HK-2 (cell line): ENCODE data around the gene LYPD5.
"Not testable (repeated sequence)": the region's sequence is repeated elsewhere in the genome, so short reads cannot be mapped to it uniquely, and the experiment has no call there.

Experiments used
- DNase-seq: peaks from one replicate; pipeline ENCODE4 v3.0.0-alpha.2; 2018; ENCODE audit not compliant: unreplicated experiment

Gene LYPD5, protein sequence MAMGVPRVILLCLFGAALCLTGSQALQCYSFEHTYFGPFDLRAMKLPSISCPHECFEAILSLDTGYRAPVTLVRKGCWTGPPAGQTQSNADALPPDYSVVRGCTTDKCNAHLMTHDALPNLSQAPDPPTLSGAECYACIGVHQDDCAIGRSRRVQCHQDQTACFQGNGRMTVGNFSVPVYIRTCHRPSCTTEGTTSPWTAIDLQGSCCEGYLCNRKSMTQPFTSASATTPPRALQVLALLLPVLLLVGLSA

DNA sequence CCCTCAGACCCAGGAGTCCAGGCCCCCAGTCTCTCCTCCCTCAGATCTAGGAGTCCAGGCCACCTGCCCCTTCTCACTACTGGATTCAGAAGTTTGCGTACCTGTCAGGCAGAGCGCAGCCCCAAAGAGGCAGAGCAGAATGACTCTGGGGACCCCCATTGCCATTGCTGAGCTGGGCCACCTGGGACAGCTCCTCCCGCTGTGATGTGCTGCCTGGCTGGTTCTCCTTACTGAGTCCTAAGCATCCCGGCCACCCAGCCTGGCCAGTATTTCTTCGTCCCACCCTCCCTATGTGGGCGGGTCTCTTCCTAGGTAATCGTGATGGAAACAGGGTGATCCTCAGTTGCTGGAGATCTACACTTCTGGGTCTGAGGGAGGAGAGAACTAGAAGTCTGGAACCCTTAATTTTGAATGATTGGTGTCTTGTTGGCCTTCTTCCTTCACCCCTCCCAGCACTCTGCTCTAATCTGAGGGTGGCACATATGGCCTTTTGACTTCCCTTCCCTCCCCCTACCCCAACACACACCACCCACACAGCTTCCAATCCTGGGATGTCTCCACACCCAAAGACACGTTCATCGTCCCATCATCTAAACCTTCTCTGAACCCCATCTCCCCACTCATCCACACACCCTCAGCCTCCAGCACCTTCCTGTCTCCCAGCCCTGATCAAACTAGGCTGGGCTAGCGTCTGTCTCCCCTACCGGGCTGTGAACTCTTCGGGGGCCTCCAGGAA lies at the start of gene LYPD5:
Gene LYPD5, minus strand, starts transcription at position 232 of the 736 bp plus-strand sequence. Its CDS starts 67 bp downstream, at position 165.
- DNase-seq, result no peak

DNA sequence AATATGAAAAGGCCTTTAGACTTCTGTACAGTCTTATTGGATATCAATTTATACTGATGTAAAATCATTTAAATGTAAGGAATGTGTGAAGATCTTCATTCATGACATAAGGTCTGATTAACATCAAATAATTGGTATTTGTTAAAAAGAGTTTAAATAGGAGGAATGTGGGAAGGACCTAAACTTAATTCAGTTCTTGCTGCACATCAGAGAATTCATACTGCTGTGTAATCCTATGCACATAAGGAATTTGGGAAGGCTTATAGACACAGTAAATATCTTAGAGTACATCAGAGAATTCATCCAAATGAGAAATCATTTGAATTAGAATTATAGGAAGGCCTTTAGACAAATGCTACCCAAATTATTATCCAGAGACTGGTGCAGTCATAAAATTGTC lies 46.6 kb upstream of the LYPD5 start:
- no peak for DNase-seq

DNA sequence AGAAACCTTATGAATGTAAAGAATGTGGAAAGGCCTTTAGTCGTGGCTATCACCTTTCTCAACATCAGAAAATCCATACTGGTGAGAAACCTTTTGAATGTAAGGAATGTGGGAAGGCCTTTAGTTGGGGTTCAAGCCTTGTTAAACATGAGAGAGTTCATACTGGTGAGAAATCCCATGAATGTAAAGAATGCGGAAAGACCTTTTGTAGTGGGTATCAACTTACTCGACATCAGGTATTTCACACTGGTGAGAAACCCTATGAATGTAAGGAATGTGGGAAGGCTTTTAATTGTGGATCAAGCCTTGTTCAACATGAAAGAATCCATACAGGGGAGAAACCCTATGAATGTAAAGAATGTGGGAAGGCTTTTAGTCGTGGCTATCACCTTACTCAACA lies 45.6 kb upstream of the LYPD5 start:
- DNase-seq, result no peak

DNA sequence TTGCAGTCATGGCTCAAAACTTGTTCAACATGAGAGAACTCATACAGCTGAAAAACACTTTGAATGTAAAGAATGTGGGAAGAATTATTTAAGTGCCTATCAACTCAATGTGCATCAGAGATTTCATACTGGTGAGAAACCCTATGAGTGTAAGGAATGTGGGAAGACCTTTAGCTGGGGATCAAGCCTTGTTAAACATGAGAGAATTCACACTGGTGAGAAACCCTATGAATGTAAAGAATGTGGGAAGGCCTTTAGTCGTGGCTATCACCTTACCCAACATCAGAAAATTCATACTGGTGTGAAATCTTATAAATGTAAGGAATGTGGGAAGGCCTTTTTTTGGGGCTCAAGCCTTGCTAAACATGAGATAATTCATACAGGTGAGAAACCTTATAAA lies 45.0 kb upstream of the LYPD5 start:
- no peak for DNase-seq

DNA sequence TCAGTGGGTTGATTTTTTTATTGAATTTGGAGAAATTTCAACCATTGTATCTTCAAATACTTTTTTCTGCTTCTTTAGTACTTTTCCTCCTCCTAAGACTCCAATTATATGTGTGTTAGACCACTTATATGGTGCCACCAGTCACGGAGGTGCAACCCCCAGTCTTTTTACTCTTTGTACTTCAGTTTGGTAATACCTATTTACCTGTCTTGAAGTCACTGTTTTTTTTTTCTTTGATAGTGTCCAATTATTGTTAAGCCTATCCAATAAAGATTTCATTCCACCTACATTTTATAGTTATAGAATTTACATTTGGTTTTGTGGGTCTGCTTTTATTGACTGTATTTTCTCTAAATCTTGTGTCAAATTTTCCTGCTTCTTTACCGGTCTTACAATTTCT lies 39.8 kb upstream of the LYPD5 start:
- no peak for DNase-seq

DNA sequence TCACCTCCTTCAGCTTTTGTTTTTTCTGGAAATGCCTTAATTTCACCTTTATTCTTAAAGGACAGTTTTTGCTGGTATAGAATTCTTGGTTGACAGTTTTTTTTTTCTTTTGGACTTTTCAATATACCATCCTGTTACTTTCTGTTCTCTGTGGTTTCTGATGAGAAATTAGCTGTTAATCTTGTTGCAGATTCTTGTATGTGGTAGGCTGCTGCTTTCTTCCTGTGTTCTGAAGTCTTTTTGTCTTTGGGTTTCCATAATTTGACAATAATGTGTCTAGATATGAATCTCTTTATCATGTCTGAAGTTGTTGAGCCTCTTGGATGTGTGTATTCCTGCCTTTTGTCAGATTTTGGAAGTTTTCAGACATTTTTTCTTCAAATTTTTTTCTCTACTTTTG lies 36.9 kb upstream of the LYPD5 start:
- no peak for DNase-seq

DNA sequence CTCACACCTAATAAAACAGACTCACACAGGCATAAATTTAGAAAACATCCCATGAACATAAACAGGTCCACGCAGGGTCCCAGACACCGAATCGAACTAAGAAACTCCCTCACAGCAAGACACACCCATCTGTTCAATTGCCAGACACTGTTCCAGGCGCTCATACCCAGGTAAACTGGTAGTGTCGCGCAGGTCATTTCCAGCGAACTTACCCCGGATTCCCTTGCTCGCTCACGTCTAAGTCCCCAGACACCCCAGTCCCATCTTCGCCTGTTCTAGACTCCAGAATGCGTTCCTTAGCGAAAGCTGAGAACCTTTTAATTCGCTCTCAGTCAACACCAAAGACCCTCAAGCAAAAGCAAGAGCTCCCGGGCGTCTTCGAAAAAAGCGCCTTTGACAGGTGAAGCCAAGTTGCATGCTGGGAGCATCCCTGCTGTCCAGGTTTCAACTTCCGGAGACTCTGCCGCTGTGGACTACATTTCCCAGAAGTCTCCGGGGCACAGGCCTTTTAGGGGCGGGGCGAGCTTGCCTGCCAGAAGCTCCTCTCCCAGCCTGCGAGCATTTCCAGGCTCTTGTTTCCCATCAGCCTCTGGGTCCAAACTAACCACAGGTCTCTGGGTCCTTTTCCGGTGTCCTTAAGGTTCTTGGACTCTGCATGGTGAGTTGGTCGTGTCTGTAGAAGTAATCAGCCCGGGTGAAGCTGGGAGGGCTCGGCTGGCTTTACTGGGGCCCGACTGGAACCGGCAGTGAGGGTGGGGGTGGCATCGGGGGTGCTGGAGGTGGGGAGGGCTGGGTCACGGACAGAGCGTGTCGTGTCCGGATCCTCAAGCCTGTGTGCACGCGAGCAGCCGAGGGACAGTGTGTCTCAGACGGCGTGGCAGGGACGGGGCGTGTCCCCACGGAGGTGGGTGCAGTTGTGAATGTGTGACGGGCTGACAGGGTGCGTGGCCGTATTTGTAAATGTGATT lies 24.8 kb upstream of the LYPD5 start, which contains the start of gene ZNF283:
Gene ZNF283, plus strand, starts transcription at position 535 of the 968 bp plus-strand sequence. CDS start 6,184 bp downstream, outside the sequence.
- peak; percentile 84 for DNase-seq

DNA sequence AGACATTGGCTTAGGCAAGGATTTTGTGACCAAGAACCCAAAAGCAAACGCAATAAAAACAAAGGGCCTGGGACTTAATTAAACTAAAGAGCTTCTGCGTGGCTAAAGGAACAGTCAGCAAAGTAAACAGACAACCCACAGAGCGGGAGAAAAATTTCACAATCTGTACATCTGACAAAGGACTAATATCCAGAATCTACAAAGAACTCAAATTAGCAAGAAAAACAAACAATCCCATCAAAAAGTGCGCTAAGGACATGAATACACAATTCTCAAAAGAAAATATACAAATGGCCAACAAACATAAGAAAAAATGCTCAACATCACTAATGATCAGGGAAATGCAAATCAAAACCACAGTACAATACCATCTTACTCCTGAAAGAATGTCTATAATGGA lies 22.3 kb upstream of the LYPD5 start:
- DNase-seq, result not testable (repeated sequence)

DNA sequence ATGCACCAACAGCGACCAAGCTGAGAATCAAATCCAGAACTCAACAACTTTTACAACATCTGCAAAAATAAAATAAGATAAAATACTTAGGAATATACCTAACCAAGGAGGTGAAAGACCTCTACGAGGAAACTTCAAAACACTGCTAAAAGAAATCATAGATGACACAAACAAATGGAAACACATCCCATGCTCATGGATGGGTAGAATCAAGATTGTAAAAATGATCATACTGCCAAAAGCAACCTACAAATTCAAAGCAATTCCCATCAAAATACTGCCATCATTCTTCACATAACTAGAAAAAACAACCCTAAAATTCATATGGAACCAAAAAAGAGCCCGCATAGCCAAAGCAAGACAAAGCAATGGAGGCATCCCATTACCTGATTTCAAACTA lies 21.6 kb upstream of the LYPD5 start:
- not testable (repeated sequence) for DNase-seq

DNA sequence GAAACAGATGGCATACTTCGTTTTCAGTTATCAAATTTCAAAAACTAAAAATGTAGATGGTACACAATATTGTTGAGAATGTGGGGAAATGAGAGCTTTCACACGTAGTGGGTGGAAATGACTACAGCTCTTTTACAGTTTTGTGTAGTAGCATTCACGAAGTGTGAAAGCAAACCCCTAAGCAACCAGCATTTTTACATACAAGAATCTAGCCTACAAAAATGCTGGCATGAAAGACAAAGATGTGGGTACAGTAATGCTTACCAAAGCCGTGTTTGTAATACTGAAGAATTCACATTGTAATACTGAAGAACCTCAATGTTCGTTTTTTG lies 18.6 kb upstream of the LYPD5 start:
- no peak for DNase-seq

DNA sequence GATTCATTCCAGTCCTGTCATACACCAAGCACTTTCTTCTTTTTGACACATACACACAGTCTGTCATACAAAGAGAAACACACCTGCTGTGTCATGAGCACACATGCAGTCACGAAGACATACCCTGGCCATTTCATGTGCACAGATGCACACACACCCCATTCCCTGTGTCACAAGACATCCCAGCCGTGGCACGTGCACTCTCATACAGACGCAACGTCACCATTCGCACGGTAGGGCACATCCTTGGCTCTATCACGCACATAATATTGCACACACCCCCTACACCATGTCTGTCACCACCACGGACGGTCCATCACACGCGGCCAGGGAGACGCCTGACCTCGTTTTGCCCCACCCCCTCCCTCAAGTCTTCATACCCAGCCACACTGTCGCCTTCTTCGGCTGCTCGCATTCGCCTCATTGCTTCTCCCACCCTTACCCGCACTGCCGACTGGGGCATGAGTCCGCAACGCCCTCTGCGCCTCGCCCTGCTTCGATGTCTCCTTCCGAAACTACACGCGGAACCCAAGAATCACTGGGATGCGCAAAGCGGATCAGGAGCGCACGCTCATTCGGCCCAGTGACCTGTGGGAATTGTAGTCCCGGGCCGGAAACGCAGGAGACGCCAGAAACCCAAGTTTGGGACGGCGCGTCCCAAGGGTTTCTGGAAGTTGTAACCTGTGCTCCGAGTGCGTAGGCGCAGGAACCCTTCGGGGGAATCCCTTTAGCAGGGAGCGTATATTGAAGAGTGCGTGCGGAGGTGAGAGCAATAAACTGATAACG lies 18.0 kb upstream of the LYPD5 start:
- peak; percentile 26 for DNase-seq

DNA sequence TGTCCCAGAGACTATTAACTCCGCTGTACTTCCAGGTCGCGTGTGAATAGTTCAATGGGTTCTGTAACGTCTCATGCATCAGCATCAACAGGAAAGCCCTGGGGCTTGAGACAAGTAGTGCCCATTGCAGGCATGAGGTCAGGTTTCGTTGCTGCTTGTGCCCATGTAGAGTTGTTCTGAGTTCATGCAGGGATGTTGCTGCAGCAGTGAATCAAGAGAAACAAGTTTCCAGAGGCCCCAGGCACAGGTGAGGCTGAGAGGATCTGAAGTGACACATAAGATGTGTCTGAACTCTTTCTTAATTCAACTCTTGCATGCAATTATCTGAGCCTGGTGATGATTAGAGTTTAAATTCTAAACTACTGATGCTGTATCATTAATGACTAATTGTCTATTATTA lies 16.3 kb upstream of the LYPD5 start:
- no peak for DNase-seq

DNA sequence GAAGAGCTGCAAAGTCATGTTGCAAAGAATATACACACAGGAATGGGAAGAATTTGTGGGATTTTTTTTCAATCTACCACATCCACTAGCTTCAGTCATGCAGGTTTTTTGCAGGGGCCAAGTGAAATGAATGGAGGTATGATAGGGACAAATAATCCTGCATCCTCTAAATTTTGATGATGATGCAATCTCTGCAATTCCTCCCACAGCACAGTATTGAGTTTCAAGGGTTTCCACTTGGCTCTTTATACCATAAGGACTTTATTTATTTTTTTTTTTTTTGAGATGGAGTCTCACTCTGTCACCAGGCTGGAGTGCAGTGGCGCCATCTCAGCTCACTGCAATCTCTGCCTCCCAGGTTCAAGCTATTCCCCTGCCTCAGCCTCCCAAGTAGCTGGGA lies 15.2 kb upstream of the LYPD5 start:
- DNase-seq, result not testable (repeated sequence)

DNA sequence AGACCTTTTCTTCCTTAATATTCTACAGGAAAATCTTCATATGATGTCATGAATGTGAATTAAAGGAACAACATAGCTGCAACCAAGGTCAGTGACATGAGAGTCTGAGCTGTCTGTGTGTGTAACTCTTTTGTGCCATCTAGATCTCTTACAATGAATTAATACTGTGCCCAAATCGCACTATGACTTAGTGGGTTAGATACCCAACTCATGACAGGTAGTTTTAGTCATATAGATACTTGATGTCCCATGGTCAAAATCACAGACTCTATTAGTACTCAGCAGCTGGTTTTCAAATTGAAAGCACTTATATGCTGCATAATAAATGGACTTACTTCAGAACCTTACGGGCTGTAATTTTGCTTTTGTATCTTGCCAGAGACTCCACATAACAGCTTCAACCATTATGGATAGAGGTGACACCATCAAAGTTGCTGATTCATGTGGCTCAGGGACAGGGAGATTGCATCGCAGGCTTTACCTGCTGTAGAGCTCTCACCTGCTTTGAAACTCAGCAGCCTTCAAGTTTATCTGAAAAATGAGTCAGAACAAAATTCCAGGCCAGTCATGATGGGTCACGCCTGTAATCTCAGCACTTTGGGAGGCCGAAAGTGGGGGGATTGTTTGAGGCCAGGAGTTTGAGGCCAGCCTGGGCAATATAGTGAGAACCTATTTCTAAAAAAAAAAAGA lies 12.6 kb upstream of the LYPD5 start:
- DNase-seq, result no peak

DNA sequence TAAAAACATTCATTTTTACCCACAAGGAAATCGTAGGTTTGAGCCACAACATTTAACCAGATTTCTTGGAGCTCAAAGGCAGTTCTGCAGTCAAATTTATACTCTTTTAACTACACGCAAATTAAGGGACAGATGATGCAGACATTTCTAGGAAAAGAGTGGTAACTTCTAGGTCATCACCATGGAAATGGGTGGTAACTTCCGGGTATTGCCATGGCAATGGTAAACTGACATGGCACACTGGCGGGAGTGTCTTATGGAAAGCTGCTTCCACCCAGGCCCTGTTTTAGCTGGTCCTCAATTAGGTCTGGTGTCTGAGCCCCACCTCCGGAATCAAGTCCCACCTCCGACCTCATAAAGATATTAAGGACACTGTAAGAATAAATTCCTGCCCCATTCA lies 10.4 kb upstream of the LYPD5 start:
- no peak for DNase-seq

DNA sequence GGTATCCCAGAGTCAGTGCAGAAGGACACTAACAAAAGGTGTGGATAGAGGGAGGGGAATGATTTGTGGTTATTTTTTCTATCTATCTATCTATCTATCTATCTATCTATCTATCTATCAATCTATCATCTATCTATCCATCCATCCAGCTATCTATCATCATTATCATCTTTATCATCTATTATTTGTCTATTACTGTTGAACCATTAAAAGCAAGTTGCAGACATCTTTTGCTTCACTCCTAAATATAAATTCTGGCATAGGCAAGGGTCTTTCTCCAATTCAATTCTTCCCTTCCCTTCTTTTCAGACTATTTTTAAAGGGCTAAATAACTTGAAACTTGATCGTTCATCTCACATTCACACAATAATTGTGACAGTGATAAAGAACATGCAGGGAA lies 10.0 kb upstream of the LYPD5 start:
- no peak for DNase-seq

DNA sequence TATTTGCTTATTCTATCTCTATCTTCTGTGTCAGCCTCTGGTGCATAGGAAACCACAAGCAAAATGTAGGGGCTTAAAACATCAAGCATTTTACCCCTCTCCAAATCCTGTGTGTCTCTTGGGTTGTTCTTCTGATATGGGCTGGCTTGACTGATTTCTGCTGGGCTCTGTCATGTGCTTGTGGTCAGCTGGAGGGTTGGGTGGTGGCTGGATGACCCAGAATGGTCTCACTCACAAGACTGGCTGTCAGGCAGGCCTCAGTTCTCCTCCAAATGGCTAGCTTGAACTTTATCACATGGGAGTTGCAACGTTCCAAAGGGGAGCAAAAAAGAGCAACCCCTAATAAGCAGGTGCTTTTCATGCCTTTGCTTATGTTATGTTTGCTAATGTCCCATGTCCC lies 9.6 kb upstream of the LYPD5 start:
- no peak for DNase-seq

DNA sequence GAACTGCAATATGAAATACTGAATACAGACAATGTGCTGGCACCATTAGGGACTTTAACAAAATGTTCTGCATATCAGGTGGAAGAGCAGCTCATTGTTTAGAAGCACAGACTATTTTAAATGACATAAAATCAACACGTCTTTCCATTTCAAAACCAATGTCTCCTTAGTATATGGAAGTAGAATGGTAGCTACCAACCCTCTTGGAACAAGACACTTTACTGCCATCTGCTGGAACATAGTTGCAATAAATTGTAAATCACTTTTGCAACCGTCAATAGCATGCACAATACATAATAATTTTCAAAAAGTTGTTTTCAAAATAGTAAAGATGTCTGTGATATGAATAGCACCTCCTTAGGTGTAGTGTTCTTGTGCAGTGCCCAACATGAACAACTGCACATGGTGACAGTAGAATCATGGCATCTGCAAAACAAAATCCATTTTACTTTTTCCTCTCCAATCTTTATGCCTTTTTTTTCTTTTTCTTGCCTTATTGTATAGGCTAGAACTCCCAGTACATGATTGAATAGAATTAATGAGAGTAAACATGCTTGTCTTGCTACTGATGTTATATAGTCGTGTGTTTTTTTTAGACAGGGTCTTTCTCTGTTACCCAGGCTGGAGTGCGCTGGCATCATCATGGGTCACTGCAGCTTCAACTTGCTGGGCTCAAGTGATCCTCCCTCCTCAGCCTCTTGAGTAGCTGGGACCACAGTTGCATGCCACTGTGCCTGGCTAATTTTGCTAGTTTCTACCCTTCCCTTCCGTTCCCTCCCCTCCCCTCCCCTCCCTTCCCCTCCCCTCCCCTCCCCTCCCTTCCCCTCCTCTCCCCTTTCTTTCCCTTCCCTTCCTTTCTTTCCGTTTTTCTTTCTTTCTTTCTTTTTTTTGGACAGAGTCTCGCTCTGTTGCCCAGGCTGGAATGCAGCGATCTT lies 7.8 kb upstream of the LYPD5 start:
- no peak for DNase-seq

DNA sequence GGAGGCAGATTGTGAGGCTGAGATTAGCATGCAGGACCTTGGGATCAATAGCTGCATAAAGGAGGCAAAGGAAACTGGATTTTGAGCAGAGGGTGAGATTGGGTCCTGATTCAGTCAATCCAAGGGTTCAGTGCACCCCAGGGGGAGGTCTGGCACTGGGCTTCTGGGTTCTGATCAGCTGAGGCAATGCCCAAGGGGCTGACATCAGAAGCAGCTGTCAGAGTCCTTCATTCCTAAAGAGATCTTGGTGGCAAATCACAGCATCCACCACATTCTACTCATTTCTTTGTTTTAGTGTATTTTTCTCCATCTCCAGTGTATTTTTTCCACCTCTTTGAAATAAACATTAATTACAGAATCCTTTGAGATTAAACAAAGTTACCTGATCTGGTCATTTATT lies 5.4 kb upstream of the LYPD5 start:
- DNase-seq, result no peak

DNA sequence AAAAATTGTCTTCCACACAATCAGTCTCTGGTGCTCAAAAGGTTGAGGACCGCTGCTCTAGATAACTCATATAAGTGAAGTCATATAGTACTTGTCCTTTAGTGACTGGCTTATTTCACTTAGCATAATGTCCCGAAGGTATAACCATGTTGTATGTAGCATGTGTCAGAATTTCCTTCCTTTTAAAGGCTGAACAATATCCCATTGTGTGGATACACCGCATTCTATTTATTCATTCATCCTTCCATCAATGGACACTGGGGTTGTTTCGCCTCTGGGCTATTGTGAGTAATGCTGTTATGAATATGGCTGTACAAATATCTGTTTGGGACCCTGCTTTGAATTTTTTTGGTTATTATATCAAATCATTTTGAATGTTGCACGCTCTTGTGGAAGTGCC lies 4.6 kb upstream of the LYPD5 start:
- no peak for DNase-seq
